ENCODE results near the gene EXTL1. TPM values are rescaled to one million over a fixed set of nuclear protein-coding genes. Genes with fewer than 3 reads are reported as not detected.

EXTL1 gene
- total RNA-seq, 1 donor from 2014 or later: 26.4 TPM

DNA sequence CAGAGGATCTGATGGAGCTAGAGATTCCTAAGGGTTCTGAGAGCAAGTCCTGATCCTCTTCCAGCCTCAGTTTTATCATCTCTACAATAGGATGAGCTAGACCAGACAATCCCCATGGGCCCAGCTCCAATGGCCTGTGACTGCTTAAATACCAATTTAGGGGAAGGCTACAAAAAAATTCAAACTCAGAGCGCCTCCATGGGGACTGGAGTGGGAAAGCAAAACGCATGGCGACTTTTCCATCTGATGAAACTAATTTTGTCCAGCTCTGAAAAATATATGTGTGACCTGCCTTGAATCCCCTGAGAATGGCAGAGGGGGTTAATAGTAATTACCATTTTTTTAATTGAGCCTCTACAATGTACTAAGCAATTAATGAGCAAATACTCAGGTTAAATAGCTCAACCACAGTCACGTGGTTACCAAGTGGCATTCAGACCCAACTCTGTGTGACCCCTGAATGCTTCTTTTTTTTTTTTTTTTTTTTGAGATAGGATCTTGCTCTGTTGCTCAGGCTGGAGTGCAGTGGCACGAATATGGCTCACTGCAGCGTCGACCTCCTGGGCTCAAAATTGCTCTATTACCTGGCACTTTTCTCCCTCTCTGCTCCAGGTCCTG, 8.4 kb downstream of the EXTL1 start:
- TF ChIP-seq, protein P1, sequence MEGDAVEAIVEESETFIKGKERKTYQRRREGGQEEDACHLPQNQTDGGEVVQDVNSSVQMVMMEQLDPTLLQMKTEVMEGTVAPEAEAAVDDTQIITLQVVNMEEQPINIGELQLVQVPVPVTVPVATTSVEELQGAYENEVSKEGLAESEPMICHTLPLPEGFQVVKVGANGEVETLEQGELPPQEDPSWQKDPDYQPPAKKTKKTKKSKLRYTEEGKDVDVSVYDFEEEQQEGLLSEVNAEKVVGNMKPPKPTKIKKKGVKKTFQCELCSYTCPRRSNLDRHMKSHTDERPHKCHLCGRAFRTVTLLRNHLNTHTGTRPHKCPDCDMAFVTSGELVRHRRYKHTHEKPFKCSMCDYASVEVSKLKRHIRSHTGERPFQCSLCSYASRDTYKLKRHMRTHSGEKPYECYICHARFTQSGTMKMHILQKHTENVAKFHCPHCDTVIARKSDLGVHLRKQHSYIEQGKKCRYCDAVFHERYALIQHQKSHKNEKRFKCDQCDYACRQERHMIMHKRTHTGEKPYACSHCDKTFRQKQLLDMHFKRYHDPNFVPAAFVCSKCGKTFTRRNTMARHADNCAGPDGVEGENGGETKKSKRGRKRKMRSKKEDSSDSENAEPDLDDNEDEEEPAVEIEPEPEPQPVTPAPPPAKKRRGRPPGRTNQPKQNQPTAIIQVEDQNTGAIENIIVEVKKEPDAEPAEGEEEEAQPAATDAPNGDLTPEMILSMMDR (IDR thresholded peaks at IDR 0.05; ENCODE audit: insufficient read depth, low read depth, low read length): peak; percentile 12
- TF ChIP-seq EZH2 (IDR thresholded peaks at IDR 0.05; ENCODE audit: insufficient read depth, low read length): no peak
- no peak overlapping the region for H3K4me3 Mint-ChIP-seq (ENCODE audit: unreplicated experiment)
- Histone ChIP-seq H3K4me2 (ENCODE audit: low read length) (no peak overlapping the region), H2AFZ (ENCODE audit: low read depth, low read length) (no peak overlapping the region), H3K4me3 (ENCODE audit: insufficient read depth, low read depth, low read length) (no peak overlapping the region), H4K20me1 (ENCODE audit: insufficient read depth, low read length) (no peaks in the 10 kb centered on the region), H3K27me3 (ENCODE audit: insufficient read depth, low read length) (no peaks in the 10 kb centered on the region), H3K79me2 (ENCODE audit: insufficient read depth, low read length) (no peaks in the 10 kb centered on the region), H3K9ac (ENCODE audit: low read length) (no peak overlapping the region), H3K36me3 (ENCODE audit: insufficient read depth, low read length) (no peaks in the 10 kb centered on the region), H3K4me1 (ENCODE audit: insufficient read depth, low read length) (peaks cover 8% of the 10 kb centered on the region), H3K27ac (ENCODE audit: low read depth, low read length) (no peak overlapping the region), H3K9me3 (ENCODE audit: insufficient read depth, low read depth, low read length) (no peaks in the 10 kb centered on the region)
- H3K27ac Mint-ChIP-seq (ENCODE audit: unreplicated experiment): no peak overlapping the region
- no peak for FAIRE-seq
- H3K36me3 Mint-ChIP-seq (ENCODE audit: low read depth, unreplicated experiment): peaks cover 19% of the 10 kb centered on the region
- DNase-seq (ENCODE audit: low read depth): no peak
- H3K9me3 Mint-ChIP-seq (ENCODE audit: unreplicated experiment): no peaks in the 10 kb centered on the region
- H3K4me1 Mint-ChIP-seq (ENCODE audit: low read depth, unreplicated experiment): peaks cover 23% of the 10 kb centered on the region
- H3K27me3 Mint-ChIP-seq (ENCODE audit: low read depth, unreplicated experiment): peaks cover 3% of the 10 kb centered on the region

DNA sequence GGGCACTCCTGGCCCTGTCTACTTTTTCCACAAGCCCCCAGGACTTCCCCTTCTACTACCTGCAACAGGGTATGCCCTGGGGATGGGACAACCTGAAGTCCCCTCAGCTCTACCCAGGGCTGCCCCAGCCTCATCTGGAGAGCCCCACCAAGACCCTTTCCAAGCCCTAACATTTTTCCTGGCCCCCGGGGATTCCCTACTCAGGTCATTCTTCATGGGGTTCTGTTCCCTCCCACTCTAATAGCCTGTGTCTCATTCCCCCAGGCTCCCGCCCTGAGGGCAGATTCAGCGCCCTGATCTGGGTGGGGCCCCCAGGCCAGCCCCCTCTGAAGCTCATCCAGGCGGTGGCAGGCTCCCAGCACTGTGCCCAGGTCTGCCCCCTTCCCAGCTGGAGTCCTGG, 9.6 kb downstream of the EXTL1 start:
- DNase-seq (ENCODE audit: low read depth) (no peak), FAIRE-seq (no peak)
- H3K36me3 ChIP-seq (ENCODE audit: insufficient read depth, low read length): no peaks in the 10 kb centered on the region
- H3K79me2 ChIP-seq (ENCODE audit: insufficient read depth, low read length): no peaks in the 10 kb centered on the region
- no peak overlapping the region for H3K4me2 ChIP-seq (ENCODE audit: low read length)
- no peaks in the 10 kb centered on the region for H3K27me3 ChIP-seq (ENCODE audit: insufficient read depth, low read length)
- H3K27ac ChIP-seq (ENCODE audit: low read depth, low read length): no peak overlapping the region
- TF ChIP-seq, protein P1 (IDR thresholded peaks at IDR 0.05; ENCODE audit: insufficient read depth, low read depth, low read length): no peak
- no peak for TF ChIP-seq EZH2 (IDR thresholded peaks at IDR 0.05; ENCODE audit: insufficient read depth, low read length)
- peaks cover 19% of the 10 kb centered on the region for H3K36me3 Mint-ChIP-seq (ENCODE audit: low read depth, unreplicated experiment)
- H3K4me1 Mint-ChIP-seq (ENCODE audit: low read depth, unreplicated experiment): peaks cover 22% of the 10 kb centered on the region
- peak overlapping the region; percentile 18 for H3K27ac Mint-ChIP-seq (ENCODE audit: unreplicated experiment)
- no peak overlapping the region for H3K4me3 ChIP-seq (ENCODE audit: insufficient read depth, low read depth, low read length)
- peaks cover 11% of the 10 kb centered on the region for H3K4me1 ChIP-seq (ENCODE audit: insufficient read depth, low read length)
- H4K20me1 ChIP-seq (ENCODE audit: insufficient read depth, low read length): no peaks in the 10 kb centered on the region
- H3K27me3 Mint-ChIP-seq (ENCODE audit: low read depth, unreplicated experiment): peaks cover 3% of the 10 kb centered on the region
- H3K4me3 Mint-ChIP-seq (ENCODE audit: unreplicated experiment): no peak overlapping the region
- no peaks in the 10 kb centered on the region for H3K9me3 Mint-ChIP-seq (ENCODE audit: unreplicated experiment)
- H2AFZ ChIP-seq (ENCODE audit: low read depth, low read length): no peak overlapping the region
- H3K9ac ChIP-seq (ENCODE audit: low read length): no peak overlapping the region
- no peaks in the 10 kb centered on the region for H3K9me3 ChIP-seq (ENCODE audit: insufficient read depth, low read depth, low read length)

DNA sequence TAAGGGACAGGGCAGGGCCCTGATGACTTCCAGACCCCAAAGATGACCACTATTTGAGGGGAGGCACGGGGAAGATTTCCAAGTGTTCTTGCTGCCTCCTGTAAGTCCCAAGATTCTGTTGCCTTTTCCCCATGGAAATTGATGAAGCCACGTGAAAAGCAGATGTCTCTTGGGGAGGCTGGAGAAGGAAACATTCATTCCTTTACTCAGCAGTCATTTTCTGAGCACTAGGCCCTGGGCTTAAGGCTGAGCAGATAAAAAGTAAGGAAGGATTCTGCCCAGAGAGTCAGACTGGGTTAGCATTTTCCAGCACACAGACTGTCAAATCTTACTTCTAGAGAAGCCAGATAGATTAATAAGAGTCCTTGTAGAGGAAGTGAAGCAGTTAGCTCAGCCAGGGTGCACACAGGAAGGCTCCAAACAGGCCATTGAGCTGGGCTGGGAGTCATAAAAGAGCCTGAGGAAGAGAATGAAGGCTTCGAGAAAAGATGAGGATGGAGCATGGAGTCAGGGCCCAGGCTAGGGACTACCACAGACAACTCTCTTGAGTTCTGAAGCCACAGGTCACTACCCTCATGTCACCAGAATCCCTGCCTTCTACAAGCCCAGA, 10.1 kb downstream of the EXTL1 start:
- H4K20me1 ChIP-seq (ENCODE audit: insufficient read depth, low read length): no peaks in the 10 kb centered on the region
- DNase-seq (ENCODE audit: low read depth) (no peak), FAIRE-seq (no peak)
- no peaks in the 10 kb centered on the region for H3K27me3 ChIP-seq (ENCODE audit: insufficient read depth, low read length)
- no peaks in the 10 kb centered on the region for H3K9me3 ChIP-seq (ENCODE audit: insufficient read depth, low read depth, low read length)
- H3K9ac ChIP-seq (ENCODE audit: low read length): no peak overlapping the region
- H3K27ac Mint-ChIP-seq (ENCODE audit: unreplicated experiment): no peak overlapping the region
- no peaks in the 10 kb centered on the region for H3K36me3 ChIP-seq (ENCODE audit: insufficient read depth, low read length)
- no peak overlapping the region for H2AFZ ChIP-seq (ENCODE audit: low read depth, low read length)
- H3K4me3 ChIP-seq (ENCODE audit: insufficient read depth, low read depth, low read length): no peak overlapping the region
- H3K4me1 ChIP-seq (ENCODE audit: insufficient read depth, low read length): peaks cover 16% of the 10 kb centered on the region
- no peak overlapping the region for H3K27ac ChIP-seq (ENCODE audit: low read depth, low read length)
- H3K4me3 Mint-ChIP-seq (ENCODE audit: unreplicated experiment): no peak overlapping the region
- no peaks in the 10 kb centered on the region for H3K79me2 ChIP-seq (ENCODE audit: insufficient read depth, low read length)
- peaks cover 26% of the 10 kb centered on the region for H3K4me1 Mint-ChIP-seq (ENCODE audit: low read depth, unreplicated experiment)
- H3K27me3 Mint-ChIP-seq (ENCODE audit: low read depth, unreplicated experiment): peaks cover 3% of the 10 kb centered on the region
- H3K36me3 Mint-ChIP-seq (ENCODE audit: low read depth, unreplicated experiment): peaks cover 19% of the 10 kb centered on the region
- no peak overlapping the region for H3K4me2 ChIP-seq (ENCODE audit: low read length)
- H3K9me3 Mint-ChIP-seq (ENCODE audit: unreplicated experiment): no peaks in the 10 kb centered on the region
- TF ChIP-seq, protein P1 (IDR thresholded peaks at IDR 0.05; ENCODE audit: insufficient read depth, low read depth, low read length): no peak
- TF ChIP-seq EZH2 (IDR thresholded peaks at IDR 0.05; ENCODE audit: insufficient read depth, low read length): no peak
